SK-N-SH (cell line): ENCODE measurements around the gene PXYLP1. TPM values are rescaled to one million over a fixed set of nuclear protein-coding genes. Genes with fewer than 3 reads are reported as not detected.

ENCODE experiments used
- CTCF ChIA-PET: fragments of 300-600, 350-600 bp; formaldehyde crosslinking; extraction: SDS; loops from one replicate; lab custom pipeline; 2021; lab: Yijun Ruan, JAX
- POLR2A ChIA-PET: fragments of 350-600 bp; sonication (Branson Sonifier 250); formaldehyde crosslinking; extraction: SDS; loops from one replicate; lab custom pipeline; 2020; ENCODE audit warnings: antibody characterized with exemption, inconsistent platforms; lab: Yijun Ruan, JAX
- DNase-seq: peaks from one replicate; pipeline ENCODE4 v3.0.0; 2012
- H2AFZ ChIP-seq: fragments of 200-600 bp; sonication (generic); 2 replicates; pipeline ENCODE4 v1.8.1; 2016; ENCODE audit warnings: antibody characterized with exemption, mild to moderate bottlenecking, low read depth
- H3F3A ChIP-seq: fragments of 200-600 bp; sonication (generic); replicated peaks from 2 replicates; pipeline ENCODE3; 2016; ENCODE audit warnings: antibody characterized with exemption, mild to moderate bottlenecking; ENCODE audit not compliant: insufficient read depth
- H3K27ac ChIP-seq, 2 experiments: fragments of 200-500 bp in 1 of 2; fragments of 200-600 bp in 1 of 2; sonication (Bioruptor generic) in 1 of 2; sonication (generic), shearing (Covaris generic) in 1 of 2; 2 replicates each; pipeline versions ENCODE4 v1.5.1 to v1.6.1; 2014 to 2016; ENCODE audit warnings: low read depth in 2 of 2, inconsistent platforms in 1 of 2, low read length in 1 of 2, mild to moderate bottlenecking in 1 of 2, mixed read lengths in 1 of 2
- H3K27me3 ChIP-seq: fragments of 200-600 bp; sonication (generic), shearing (Covaris generic); 2 replicates; pipeline ENCODE4 v1.6.1; 2016; ENCODE audit warnings: mixed run types; ENCODE audit not compliant: insufficient read depth
- H3K36me3 ChIP-seq, 2 experiments: fragments of 200-500 bp in 1 of 2; fragments of 200-600 bp in 1 of 2; sonication (Bioruptor generic) in 1 of 2; sonication (generic) in 1 of 2; replicated peaks in 1 of 2; 2 replicates each; pipeline versions ENCODE3 to v1.5.1; 2014 to 2016; ENCODE audit warnings: low read length in 1 of 2, mild to moderate bottlenecking in 1 of 2; ENCODE audit not compliant: insufficient read depth in 2 of 2, control insufficient read depth in 1 of 2
- H3K4me1 ChIP-seq, 2 experiments: fragments of 200-500 bp in 1 of 2; fragments of 200-600 bp in 1 of 2; sonication (Bioruptor generic) in 1 of 2; sonication (generic), shearing (Covaris generic) in 1 of 2; 2 replicates each; pipeline versions ENCODE4 v1.5.1 to v1.6.1; 2014 to 2016; ENCODE audit warnings: low read depth in 1 of 2, low read length in 1 of 2, mixed run types in 1 of 2; ENCODE audit not compliant: insufficient read depth in 2 of 2, control insufficient read depth in 1 of 2
- H3K4me2 ChIP-seq: fragments of 200-600 bp; sonication (generic), shearing (Covaris generic); 2 replicates; pipeline ENCODE4 v1.6.1; 2017; ENCODE audit warnings: mixed run types
- H3K4me3 ChIP-seq, 2 experiments: fragments of 200-500 bp in 1 of 2; fragments of 200-600 bp in 1 of 2; sonication (Bioruptor generic) in 1 of 2; sonication (generic), shearing (Covaris generic) in 1 of 2; 2 replicates each; pipeline versions ENCODE4 v1.5.1 to v1.8.1; 2014 to 2016; ENCODE audit warnings: low read depth in 2 of 2, inconsistent platforms in 1 of 2, low read length in 1 of 2, mild to moderate bottlenecking in 1 of 2, mixed read lengths in 1 of 2, moderate library complexity in 1 of 2
- H3K79me2 ChIP-seq: fragments of 200-600 bp; sonication (generic); 2 replicates; pipeline ENCODE4 v1.8.1; 2017; ENCODE audit warnings: mild to moderate bottlenecking; ENCODE audit not compliant: insufficient read depth
- H3K9ac ChIP-seq: fragments of 200-600 bp; sonication (generic); 2 replicates; pipeline ENCODE4 v1.6.1; 2017; ENCODE audit warnings: mixed run types
- H3K9me2 ChIP-seq: fragments of 200-600 bp; sonication (generic); 2 replicates; pipeline ENCODE4 v1.6.1; 2017; ENCODE audit warnings: mixed run types
- H3K9me3 ChIP-seq: fragments of 200-600 bp; sonication (generic); 2 replicates; pipeline ENCODE4 v1.6.1; 2017; ENCODE audit warnings: mixed run types, mild to moderate bottlenecking, moderate library complexity
- H4K20me1 ChIP-seq: fragments of 200-600 bp; sonication (generic); 2 replicates; pipeline ENCODE4 v1.6.1; 2017; ENCODE audit warnings: mild to moderate bottlenecking, mixed run types; ENCODE audit not compliant: insufficient read depth
- EZH2phosphoT487 ChIP-seq: fragments of 200-600 bp; sonication (generic); IDR thresholded peaks from 2 replicates; pipeline ENCODE4 v1.6.1; 2017; ENCODE audit warnings: low read depth, mixed run types, mild to moderate bottlenecking, antibody characterized with exemption, moderate library complexity, borderline replicate concordance
- FOSL2 ChIP-seq: IDR thresholded peaks from 2 replicates; pipeline ENCODE4 v1.4.0; 2012; ENCODE audit warnings: low read depth, mild to moderate bottlenecking, moderate library complexity, borderline replicate concordance
- FOXJ3 ChIP-seq: sonication (generic); formaldehyde crosslinking; IDR thresholded peaks from 2 replicates; pipeline ENCODE4 v1.5.1; 2020; ENCODE audit warnings: mild to moderate bottlenecking, missing genetic modification reagents
- FOXM1 ChIP-seq: IDR thresholded peaks from 2 replicates; pipeline ENCODE4 v1.4.0; 2012; ENCODE audit warnings: low read depth, mild to moderate bottlenecking
- GATA2 ChIP-seq: sonication (generic); formaldehyde crosslinking; IDR thresholded peaks from 2 replicates; pipeline ENCODE4 v1.5.0; 2020; ENCODE audit warnings: mild to moderate bottlenecking, missing genetic modification reagents
- JUND ChIP-seq: IDR thresholded peaks from 2 replicates; pipeline ENCODE4 v1.4.0; 2012
- MXI1 ChIP-seq: IDR thresholded peaks from 2 replicates; pipeline ENCODE4 v1.6.1; 2012; ENCODE audit warnings: mild to moderate bottlenecking, low read depth, low read length, improper control_type of control experiment
- NRF1 ChIP-seq: IDR thresholded peaks from 2 replicates; pipeline ENCODE4 v1.6.1; 2012; ENCODE audit warnings: low read depth, mild to moderate bottlenecking, low read length
- PBX3 ChIP-seq: IDR thresholded peaks from 2 replicates; pipeline ENCODE4; 2012
- RFX5 ChIP-seq: IDR thresholded peaks from 2 replicates; pipeline ENCODE4 v1.6.1; 2012; ENCODE audit warnings: mild to moderate bottlenecking, improper control_type of control experiment, low read length
- SIN3A ChIP-seq: IDR thresholded peaks from 2 replicates; pipeline ENCODE4 v1.6.1; 2012; ENCODE audit warnings: low read depth, mild to moderate bottlenecking, low read length, moderate library complexity, borderline replicate concordance
- TCF12 ChIP-seq: IDR thresholded peaks from 2 replicates; pipeline ENCODE4 v1.4.0; 2012
- USF2 ChIP-seq: fragments of 150-350 bp; IDR thresholded peaks from 2 replicates; pipeline ENCODE4 v1.6.1; 2017; ENCODE audit warnings: antibody characterized with exemption, low read length, low read depth, borderline replicate concordance
- WGBS: methylation state at CpG from one replicate; pipeline ENCODE4 v1.1.6; 2017; ENCODE audit warnings: low lambda C conversion rate; 5-methylcytosine and 5-hydroxymethylcytosine counted together
- polyA plus RNA-seq, 3 experiments: library from polyadenylated mRNA; depleted of rRNA; stranded (reverse); fragments of >200 nt; gene quantifications; 2 replicates each; pipeline ENCODE4 v1.2.3, GENCODE V29; 2012
- TF ChIP-seq, protein P1 (sequence below): fragments of 200-600 bp; sonication (generic); IDR thresholded peaks from 2 replicates; pipeline ENCODE4 v1.6.1; 2017; ENCODE audit warnings: antibody characterized with exemption, mild to moderate bottlenecking, moderate library complexity
- TF ChIP-seq, protein P2 (sequence below): IDR thresholded peaks from 2 replicates; pipeline ENCODE4 v1.4.0; 2012; ENCODE audit warnings: low read depth, borderline replicate concordance

PXYLP1 gene
- polyA plus RNA-seq, 1 of the 3 experiments (the other 2 are of a cell fraction) = 8.6 TPM

DNA sequence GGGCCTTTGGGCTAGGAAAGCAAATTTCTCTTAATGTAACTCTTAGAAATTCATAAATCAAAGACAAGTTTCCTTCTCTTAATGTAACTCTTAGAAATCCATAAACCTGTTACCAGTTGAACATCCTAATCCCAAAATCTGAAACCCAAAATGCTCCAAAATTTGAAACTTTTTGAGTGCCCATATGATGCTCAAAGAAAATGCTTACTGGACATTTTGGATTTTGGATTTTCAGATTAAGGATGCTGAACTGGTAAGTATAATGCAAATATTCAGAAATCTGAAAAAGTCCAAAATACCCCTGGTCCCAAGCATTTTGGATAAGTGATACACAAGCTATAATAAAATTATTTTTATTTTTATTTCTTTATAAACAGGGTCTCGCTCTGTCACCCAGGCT lies 85.2 kb downstream of the PXYLP1 start:
- CTCF ChIA-PET = interaction anchor here (1.2 kb wide), 1 partner anchor 241 kb away, joined by 3 read pairs; no protein-coding TSS in a partner anchor
- Histone ChIP-seq H3K9me3 (no peaks in the 10 kb centered on the region), H3K27ac (no peak overlapping the region), H4K20me1 (no peaks in the 10 kb centered on the region), H3K27me3 (no peaks in the 10 kb centered on the region), H3K9ac (no peak overlapping the region), H3K9me2 (no peaks in the 10 kb centered on the region), H2AFZ (no peak overlapping the region), H3K4me2 (no peak overlapping the region), H3K79me2 (no peaks in the 10 kb centered on the region), H3K4me3 (no peak overlapping the region), H3K4me1 (peaks cover 0 to 11% of the 10 kb centered on the region in 2 experiments; a peak in 2 of 4 replicates), H3F3A (no peaks in the 10 kb centered on the region), H3K36me3 (no peaks in the 10 kb centered on the region)
- no peak for DNase-seq
- TF ChIP-seq, protein P1, sequence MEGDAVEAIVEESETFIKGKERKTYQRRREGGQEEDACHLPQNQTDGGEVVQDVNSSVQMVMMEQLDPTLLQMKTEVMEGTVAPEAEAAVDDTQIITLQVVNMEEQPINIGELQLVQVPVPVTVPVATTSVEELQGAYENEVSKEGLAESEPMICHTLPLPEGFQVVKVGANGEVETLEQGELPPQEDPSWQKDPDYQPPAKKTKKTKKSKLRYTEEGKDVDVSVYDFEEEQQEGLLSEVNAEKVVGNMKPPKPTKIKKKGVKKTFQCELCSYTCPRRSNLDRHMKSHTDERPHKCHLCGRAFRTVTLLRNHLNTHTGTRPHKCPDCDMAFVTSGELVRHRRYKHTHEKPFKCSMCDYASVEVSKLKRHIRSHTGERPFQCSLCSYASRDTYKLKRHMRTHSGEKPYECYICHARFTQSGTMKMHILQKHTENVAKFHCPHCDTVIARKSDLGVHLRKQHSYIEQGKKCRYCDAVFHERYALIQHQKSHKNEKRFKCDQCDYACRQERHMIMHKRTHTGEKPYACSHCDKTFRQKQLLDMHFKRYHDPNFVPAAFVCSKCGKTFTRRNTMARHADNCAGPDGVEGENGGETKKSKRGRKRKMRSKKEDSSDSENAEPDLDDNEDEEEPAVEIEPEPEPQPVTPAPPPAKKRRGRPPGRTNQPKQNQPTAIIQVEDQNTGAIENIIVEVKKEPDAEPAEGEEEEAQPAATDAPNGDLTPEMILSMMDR = no peak
- TF ChIP-seq EZH2phosphoT487 = no peak
- TF ChIP-seq RFX5 = no peak
- no peak for TF ChIP-seq TCF12
- TF ChIP-seq SIN3A = no peak
- no peak for TF ChIP-seq PBX3
- TF ChIP-seq FOXJ3 (CRISPR knock-in tag) = no peak
- TF ChIP-seq MXI1 = no peak
- no peak for TF ChIP-seq NRF1
- TF ChIP-seq USF2 = no peak
- no peak for TF ChIP-seq JUND
- no peak for TF ChIP-seq FOXM1
- TF ChIP-seq GATA2 = no peak
- TF ChIP-seq, protein P2, sequence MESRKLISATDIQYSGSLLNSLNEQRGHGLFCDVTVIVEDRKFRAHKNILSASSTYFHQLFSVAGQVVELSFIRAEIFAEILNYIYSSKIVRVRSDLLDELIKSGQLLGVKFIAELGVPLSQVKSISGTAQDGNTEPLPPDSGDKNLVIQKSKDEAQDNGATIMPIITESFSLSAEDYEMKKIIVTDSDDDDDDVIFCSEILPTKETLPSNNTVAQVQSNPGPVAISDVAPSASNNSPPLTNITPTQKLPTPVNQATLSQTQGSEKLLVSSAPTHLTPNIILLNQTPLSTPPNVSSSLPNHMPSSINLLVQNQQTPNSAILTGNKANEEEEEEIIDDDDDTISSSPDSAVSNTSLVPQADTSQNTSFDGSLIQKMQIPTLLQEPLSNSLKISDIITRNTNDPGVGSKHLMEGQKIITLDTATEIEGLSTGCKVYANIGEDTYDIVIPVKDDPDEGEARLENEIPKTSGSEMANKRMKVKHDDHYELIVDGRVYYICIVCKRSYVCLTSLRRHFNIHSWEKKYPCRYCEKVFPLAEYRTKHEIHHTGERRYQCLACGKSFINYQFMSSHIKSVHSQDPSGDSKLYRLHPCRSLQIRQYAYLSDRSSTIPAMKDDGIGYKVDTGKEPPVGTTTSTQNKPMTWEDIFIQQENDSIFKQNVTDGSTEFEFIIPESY = no peak
- no peak for TF ChIP-seq FOSL2
- POLR2A ChIA-PET = no interaction called here
- WGBS = 82% methylated on average over 1 of the region's 1 CpG
